Measurements from ENCODE around the gene C10orf90. TPM values are rescaled to one million over a fixed set of nuclear protein-coding genes. Genes with fewer than 3 reads are reported as not detected.

The C10orf90 gene
- total RNA-seq, 1 experiment from 2014 or later, result 0.67 TPM

- in situ Hi-C loops (cut with HindIII; ENCODE audit: low pct_unique_long_range_greater_than_20kb, low sequenced_read_pairs), result no loop called here
- H3K9me3 ChIP-seq (ENCODE audit: control insufficient read depth, insufficient read depth, low read depth, low read length), result no peaks in the 10 kb centered on the region
- H3K27me3 ChIP-seq (ENCODE audit: control insufficient read depth, insufficient read depth, low read length), result no peaks in the 10 kb centered on the region
- POLR2A ChIA-PET, result interaction anchor here (0.6 kb wide), 1 partner anchor 184 kb away, joined by 3 read pairs; no protein-coding TSS in a partner anchor
- no peaks in the 10 kb centered on the region for H3K36me3 ChIP-seq (ENCODE audit: control insufficient read depth, insufficient read depth, low read length)
- no peak for TF ChIP-seq POLR2AphosphoS5 (IDR thresholded peaks at IDR 0.05; ENCODE audit: low read depth, low read length)
- no peak for TF ChIP-seq SIN3A (IDR thresholded peaks at IDR 0.05; ENCODE audit: borderline replicate concordance, insufficient read depth, low read depth, low read length)
- no peak for TF ChIP-seq REST (IDR thresholded peaks at IDR 0.05; ENCODE audit: insufficient read depth in 1 of 2, low read depth in 2 of 2, low read length in 1 of 2)
- no peak for TF ChIP-seq TCF7L2 (IDR thresholded peaks at IDR 0.05; ENCODE audit: low read depth, low read length)
- TF ChIP-seq CTCF (IDR thresholded peaks at IDR 0.05), result no peak
- intact Hi-C loops (cut with micrococcal nuclease; ENCODE audit: unreplicated experiment), result no loop called here
- no peak overlapping the region for H3K27ac ChIP-seq (ENCODE audit: low read length)
- ATAC-seq, result no peak
- no peaks in the 10 kb centered on the region for H3K4me1 ChIP-seq (ENCODE audit: control insufficient read depth, insufficient read depth, low read length)
- H3K4me3 ChIP-seq (ENCODE audit: low read depth in 2 of 2, low read length in 2 of 2), result no peak overlapping the region
- CTCF ChIA-PET, result no interaction called here
- no TSS peak for BruUV-seq (replicated peaks)
- DNase-seq (ENCODE audit: low read depth, low spot score), result no peak
Observed at GRCh38 chr10:126431816-126432215, 238.7 kb downstream of the C10orf90 start.

- H3K4me3 ChIP-seq (ENCODE audit: low read depth in 2 of 2, low read length in 2 of 2), result no peak overlapping the region
- no peak for ATAC-seq
- H3K27me3 ChIP-seq (ENCODE audit: control insufficient read depth, insufficient read depth, low read length), result no peaks in the 10 kb centered on the region
- in situ Hi-C loops (cut with HindIII; ENCODE audit: low pct_unique_long_range_greater_than_20kb, low sequenced_read_pairs), result no loop called here
- TF ChIP-seq CTCF (IDR thresholded peaks at IDR 0.05) (no peak), REST (IDR thresholded peaks at IDR 0.05; ENCODE audit: insufficient read depth in 1 of 2, low read depth in 2 of 2, low read length in 1 of 2) (no peak), TCF7L2 (IDR thresholded peaks at IDR 0.05; ENCODE audit: low read depth, low read length) (no peak), SIN3A (IDR thresholded peaks at IDR 0.05; ENCODE audit: borderline replicate concordance, insufficient read depth, low read depth, low read length) (no peak), POLR2AphosphoS5 (IDR thresholded peaks at IDR 0.05; ENCODE audit: low read depth, low read length) (no peak)
- DNase-seq (ENCODE audit: low read depth, low spot score), result no peak
- CTCF ChIA-PET, result no interaction called here
- H3K4me1 ChIP-seq (ENCODE audit: control insufficient read depth, insufficient read depth, low read length), result no peaks in the 10 kb centered on the region
- no TSS peak for BruUV-seq (replicated peaks)
- no peak overlapping the region for H3K27ac ChIP-seq (ENCODE audit: low read length)
- POLR2A ChIA-PET, result no interaction called here
- no peaks in the 10 kb centered on the region for H3K9me3 ChIP-seq (ENCODE audit: control insufficient read depth, insufficient read depth, low read depth, low read length)
- no peaks in the 10 kb centered on the region for H3K36me3 ChIP-seq (ENCODE audit: control insufficient read depth, insufficient read depth, low read length)
- intact Hi-C loops (cut with micrococcal nuclease; ENCODE audit: unreplicated experiment), result no loop called here
Observed at GRCh38 chr10:126430512-126430911, 240.0 kb downstream of the C10orf90 start.
